BLaER1 (cell line): ENCODE data around the gene HOXD13.

Source experiments
- H3K27ac ChIP-seq: shearing (Covaris generic); formaldehyde crosslinking; 2 replicates; pipeline ENCODE4 v1.8.1; 2022
- H3K27me3 ChIP-seq: shearing (Covaris generic); formaldehyde crosslinking; 2 replicates; pipeline ENCODE4 v1.8.1; 2022
- H3K36me3 ChIP-seq: shearing (Covaris generic); formaldehyde crosslinking; 2 replicates; pipeline ENCODE4 v1.8.1; 2022
- H3K4me1 ChIP-seq: shearing (Covaris generic); formaldehyde crosslinking; 2 replicates; pipeline ENCODE4 v1.8.1; 2022
- H3K4me2 ChIP-seq: shearing (Covaris generic); formaldehyde crosslinking; 2 replicates; pipeline ENCODE4 v1.8.1; 2022
- H3K4me3 ChIP-seq: shearing (Covaris generic); formaldehyde crosslinking; 2 replicates; pipeline ENCODE4 v1.8.1; 2022
- H3K9ac ChIP-seq: shearing (Covaris generic); formaldehyde crosslinking; 2 replicates; pipeline ENCODE4 v1.8.1; 2022
- H3K9me3 ChIP-seq: shearing (Covaris generic); formaldehyde crosslinking; 2 replicates; pipeline ENCODE4 v1.8.1; 2022
- H4K20me1 ChIP-seq: shearing (Covaris generic); formaldehyde crosslinking; 2 replicates; pipeline ENCODE4 v1.8.1; 2022
- Cebpa-rat ChIP-seq: shearing (Covaris generic); IDR thresholded peaks from 2 replicates; pipeline ENCODE4 v1.8.1; 2022

HOXD13 gene

GRCh38 chr2:176111846-176112374, 19.4 kb downstream of the HOXD13 start:
- no peaks in the 10 kb centered on the region for H3K4me1 ChIP-seq
- H4K20me1 ChIP-seq: peaks cover 72% of the 10 kb centered on the region
- no peak overlapping the region for H3K27ac ChIP-seq
- H3K9me3 ChIP-seq: peaks cover 67% of the 10 kb centered on the region
- no peak overlapping the region for H3K4me3 ChIP-seq
- H3K36me3 ChIP-seq: no peaks in the 10 kb centered on the region
- H3K27me3 ChIP-seq: peaks cover 95% of the 10 kb centered on the region
- TF ChIP-seq Cebpa-rat: no peak
- no peak overlapping the region for H3K9ac ChIP-seq
- no peak overlapping the region for H3K4me2 ChIP-seq

DNA sequence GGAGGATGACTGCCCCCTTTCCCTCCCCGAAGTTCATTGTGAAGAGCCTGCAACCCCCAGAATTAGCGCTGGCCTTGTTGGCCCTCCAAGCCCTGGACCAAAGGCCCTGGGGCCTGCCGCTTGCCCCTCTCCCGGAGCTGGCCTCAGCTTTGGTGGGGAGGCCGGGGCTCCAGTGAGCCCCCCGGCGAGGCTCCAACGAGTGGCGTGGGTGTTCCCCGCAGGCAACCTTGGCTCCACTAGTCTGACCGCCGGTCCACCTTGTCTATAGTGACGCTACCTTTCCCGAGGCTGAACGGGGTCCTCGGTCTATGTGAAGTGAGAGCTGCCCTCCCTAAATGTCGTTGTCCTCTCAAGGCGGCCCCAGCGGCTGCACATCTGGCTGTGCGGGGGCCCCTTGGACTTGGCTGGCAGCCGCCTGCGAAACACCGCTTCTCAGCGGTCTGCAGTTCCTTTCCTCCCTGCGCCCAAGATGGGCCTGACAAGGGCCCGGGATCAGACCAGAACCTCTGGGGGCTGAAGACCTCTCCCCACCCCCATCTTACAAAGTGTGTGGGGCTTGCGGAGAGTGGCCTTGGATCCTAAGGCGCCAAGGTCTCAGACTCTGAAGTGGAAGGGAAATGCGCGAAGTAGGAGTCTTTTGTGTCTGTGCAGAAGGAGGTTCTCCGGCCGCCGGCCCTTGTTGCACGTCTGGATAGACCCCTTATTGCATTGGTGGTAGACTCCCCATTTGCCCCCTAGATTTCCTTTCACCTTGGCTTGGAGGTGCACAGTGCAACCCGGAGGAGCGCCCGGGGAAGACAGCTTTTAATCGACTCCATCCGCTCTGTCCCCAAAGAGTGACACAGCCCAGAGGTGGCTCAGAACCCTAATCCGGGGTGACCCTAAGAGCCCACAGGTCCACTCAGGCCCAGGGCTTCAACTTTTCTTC, 20.1 kb downstream of the HOXD13 start:
- H3K4me2 ChIP-seq: no peak overlapping the region
- no peaks in the 10 kb centered on the region for H3K4me1 ChIP-seq
- H3K9me3 ChIP-seq: peaks cover 68% of the 10 kb centered on the region
- TF ChIP-seq Cebpa-rat: no peak
- no peak overlapping the region for H3K9ac ChIP-seq
- no peak overlapping the region for H3K4me3 ChIP-seq
- no peak overlapping the region for H3K27ac ChIP-seq
- peaks cover 80% of the 10 kb centered on the region for H4K20me1 ChIP-seq
- no peaks in the 10 kb centered on the region for H3K36me3 ChIP-seq
- peaks cover 98% of the 10 kb centered on the region for H3K27me3 ChIP-seq

DNA sequence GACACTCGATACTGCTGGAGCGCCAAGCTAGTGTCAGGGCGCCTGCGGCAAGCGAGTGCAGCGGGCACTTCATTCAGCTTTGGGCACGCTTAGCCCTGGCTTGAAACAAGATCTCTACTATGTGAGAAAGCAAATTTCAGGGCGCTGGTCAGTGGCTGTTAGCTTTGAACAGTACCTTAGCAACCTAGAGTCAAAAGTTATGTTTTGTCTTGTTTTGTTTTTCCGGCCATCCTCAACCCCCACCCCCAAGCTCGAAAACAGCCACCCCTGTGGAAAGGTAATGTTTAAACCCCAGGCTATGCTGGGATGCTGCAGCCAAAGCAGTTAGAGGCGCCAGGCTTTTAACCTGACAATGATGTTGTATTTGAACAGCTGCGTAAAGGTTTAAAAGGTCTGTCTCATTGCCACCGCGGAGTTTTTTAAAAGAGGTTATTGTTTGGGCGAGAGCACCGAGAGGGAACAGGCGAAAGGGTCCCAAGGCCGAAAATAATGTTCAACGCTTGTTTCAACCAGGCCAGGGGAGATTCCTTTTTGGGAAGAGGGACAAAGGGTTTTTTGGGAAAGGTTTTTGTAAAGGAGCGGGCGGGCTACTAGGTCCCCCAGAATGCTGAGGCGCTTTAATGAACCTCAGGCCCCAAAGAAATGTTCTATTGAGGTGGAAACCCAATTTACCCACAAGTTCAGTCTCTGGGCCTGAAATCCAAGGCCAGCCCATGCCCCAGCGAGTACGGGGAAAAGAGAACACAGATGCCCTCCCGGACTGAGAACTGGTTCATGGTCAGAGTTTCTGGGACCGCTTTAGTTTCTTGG, 21.8 kb downstream of the HOXD13 start:
- no peak for TF ChIP-seq Cebpa-rat
- H3K9me3 ChIP-seq: peaks cover 62% of the 10 kb centered on the region
- H3K4me2 ChIP-seq: no peak overlapping the region
- peaks cover 92% of the 10 kb centered on the region for H4K20me1 ChIP-seq
- H3K27me3 ChIP-seq: peaks cover 100% of the 10 kb centered on the region
- H3K9ac ChIP-seq: no peak overlapping the region
- no peak overlapping the region for H3K4me3 ChIP-seq
- H3K36me3 ChIP-seq: no peaks in the 10 kb centered on the region
- no peak overlapping the region for H3K27ac ChIP-seq
- no peaks in the 10 kb centered on the region for H3K4me1 ChIP-seq

GRCh38 chr2:176114930-176115625, 22.6 kb downstream of the HOXD13 start:
- Histone ChIP-seq H3K27me3 (peaks cover 100% of the 10 kb centered on the region), H3K4me3 (no peak overlapping the region), H4K20me1 (peaks cover 90% of the 10 kb centered on the region), H3K9me3 (peaks cover 62% of the 10 kb centered on the region), H3K36me3 (no peaks in the 10 kb centered on the region), H3K9ac (no peak overlapping the region), H3K27ac (no peak overlapping the region), H3K4me2 (no peak overlapping the region), H3K4me1 (no peaks in the 10 kb centered on the region)
- no peak for TF ChIP-seq Cebpa-rat

DNA sequence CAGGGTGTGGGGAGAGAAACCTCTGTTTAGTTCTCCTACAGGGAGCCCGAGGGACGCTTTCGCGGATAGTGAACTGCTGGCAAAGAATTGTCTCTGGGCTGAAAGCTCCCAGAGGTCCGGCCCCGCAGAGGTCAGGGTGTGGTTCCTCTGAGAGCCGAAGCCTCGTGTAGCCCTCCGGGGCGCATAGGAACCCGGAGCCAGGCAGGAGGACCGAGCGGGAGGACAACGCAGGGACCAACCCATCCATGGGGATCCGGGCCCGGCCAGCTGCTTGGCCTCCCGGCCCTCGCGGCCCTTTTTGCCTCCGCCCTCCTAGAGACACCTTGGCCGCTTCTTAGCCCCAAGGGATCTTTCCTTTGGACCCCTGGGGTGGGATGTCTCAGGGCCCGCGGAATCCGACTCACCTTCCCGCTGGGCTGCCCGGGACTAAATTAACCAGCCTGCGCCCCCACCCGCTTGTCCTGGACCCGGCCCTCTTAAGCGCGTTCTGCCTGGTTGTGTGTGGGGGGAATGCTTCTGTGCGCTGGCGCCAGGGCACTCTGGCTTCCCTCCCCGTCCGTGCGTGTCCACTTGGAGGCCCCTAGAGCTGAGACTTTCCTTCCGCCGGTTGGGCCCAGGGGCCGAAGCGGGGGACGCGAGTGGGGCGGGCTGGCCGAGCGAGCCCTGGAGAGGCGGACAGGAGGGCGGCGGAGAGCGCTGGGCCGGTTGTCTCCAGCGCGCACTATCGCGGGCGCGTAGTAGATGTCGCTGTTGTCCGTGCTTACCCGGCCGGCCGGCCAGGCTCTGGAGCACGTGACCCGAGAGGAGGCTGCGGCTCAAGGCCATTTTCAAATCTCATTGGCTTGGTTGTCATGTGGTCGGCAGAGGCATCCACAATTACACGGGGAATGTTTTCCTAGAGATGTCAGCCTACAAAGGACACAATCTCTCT, 23.6 kb downstream of the HOXD13 start, which contains the start of gene HOXD10:
TSS of gene HOXD10 (plus strand) at position 896 of the 931 bp plus-strand sequence. CDS start 56 bp downstream, outside the sequence.
- Histone ChIP-seq H3K27me3 (peaks cover 100% of the 10 kb centered on the region), H3K36me3 (no peaks in the 10 kb centered on the region), H3K27ac (no peak within 1 kb of the TSS), H3K4me3 (0 out of 2 replicates have a peak within 1 kb of the TSS, but pooled peaks have one; percentile 2), H3K4me1 (no peaks in the 10 kb centered on the region), H3K9ac (no peak within 1 kb of the TSS), H3K9me3 (peaks cover 69% of the 10 kb centered on the region), H3K4me2 (no peak within 1 kb of the TSS), H4K20me1 (peaks cover 90% of the 10 kb centered on the region)
- TF ChIP-seq Cebpa-rat: no peak

- Histone ChIP-seq H3K9ac (no peak overlapping the region), H4K20me1 (peaks cover 90% of the 10 kb centered on the region), H3K4me3 (0 out of 2 replicates have a peak overlapping the region, but pooled peaks have one; percentile 2), H3K27ac (no peak overlapping the region), H3K4me2 (no peak overlapping the region), H3K27me3 (peaks cover 100% of the 10 kb centered on the region), H3K4me1 (no peaks in the 10 kb centered on the region), H3K9me3 (peaks cover 74% of the 10 kb centered on the region), H3K36me3 (no peaks in the 10 kb centered on the region)
- no peak for TF ChIP-seq Cebpa-rat
Measured at GRCh38 chr2:176117162-176117822, 24.8 kb downstream of the HOXD13 start.

DNA sequence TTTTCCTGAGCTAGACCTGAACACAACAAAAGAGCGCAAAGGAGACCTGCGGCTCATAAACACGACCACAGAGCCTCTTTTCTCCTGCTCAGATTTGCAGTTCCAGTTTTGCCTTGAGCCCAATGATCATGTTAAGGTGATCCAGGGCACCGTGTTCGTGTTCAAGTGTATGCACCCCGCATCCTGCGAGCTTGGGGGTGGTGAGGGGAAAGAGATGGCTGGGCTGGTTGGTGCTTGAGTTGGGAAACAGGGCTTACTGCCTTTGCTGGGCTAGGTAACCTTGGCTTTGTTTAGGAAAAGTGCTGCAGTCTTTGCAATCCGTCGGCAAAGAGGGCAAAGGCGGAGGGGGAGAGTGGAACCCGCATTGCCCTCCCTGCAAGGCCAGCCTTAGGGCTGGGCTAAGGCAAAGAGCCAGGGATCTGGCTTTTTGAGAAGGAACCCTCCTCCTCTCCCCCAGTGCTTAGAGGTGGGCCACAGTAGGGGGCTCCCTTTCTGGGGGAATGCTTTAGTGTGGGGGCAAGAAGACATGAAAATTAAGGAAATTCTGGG, 25.4 kb downstream of the HOXD13 start:
- Histone ChIP-seq H3K27me3 (peaks cover 100% of the 10 kb centered on the region), H3K4me1 (no peaks in the 10 kb centered on the region), H3K4me3 (0 out of 2 replicates have a peak overlapping the region, but pooled peaks have one; percentile 2), H4K20me1 (peaks cover 90% of the 10 kb centered on the region), H3K36me3 (no peaks in the 10 kb centered on the region), H3K9me3 (peaks cover 74% of the 10 kb centered on the region), H3K9ac (no peak overlapping the region), H3K27ac (no peak overlapping the region), H3K4me2 (no peak overlapping the region)
- TF ChIP-seq Cebpa-rat: no peak
